Panc1 (cell line): ENCODE data around the gene NOTCH4.

Experiments used
- POLR2AphosphoS5 ChIP-seq: IDR thresholded peaks from 2 replicates; pipeline ENCODE4 v1.6.1; 2012; ENCODE audit warnings: mild to moderate bottlenecking, low read depth, low read length, moderate library complexity
- SIN3A ChIP-seq: IDR thresholded peaks from 2 replicates; pipeline ENCODE4 v1.6.1; 2012; ENCODE audit warnings: low read depth, mild to moderate bottlenecking, low read length, moderate library complexity, borderline replicate concordance; ENCODE audit not compliant: insufficient read depth
- TF ChIP-seq, protein P1 (sequence below): fragments of 450-650 bp; IDR thresholded peaks from 2 replicates; pipeline ENCODE4 v1.5.1; 2017; ENCODE audit warnings: mild to moderate bottlenecking
- TF ChIP-seq, protein P2 (sequence below), 2 experiments: IDR thresholded peaks; 2 replicates each; pipeline ENCODE4 v1.6.1; 2011 to 2012; ENCODE audit warnings: low read depth in 2 of 2, control low read depth in 1 of 2, low read length in 1 of 2, mild to moderate bottlenecking in 1 of 2, moderate library complexity in 1 of 2; ENCODE audit not compliant: insufficient read depth in 1 of 2

DNA sequence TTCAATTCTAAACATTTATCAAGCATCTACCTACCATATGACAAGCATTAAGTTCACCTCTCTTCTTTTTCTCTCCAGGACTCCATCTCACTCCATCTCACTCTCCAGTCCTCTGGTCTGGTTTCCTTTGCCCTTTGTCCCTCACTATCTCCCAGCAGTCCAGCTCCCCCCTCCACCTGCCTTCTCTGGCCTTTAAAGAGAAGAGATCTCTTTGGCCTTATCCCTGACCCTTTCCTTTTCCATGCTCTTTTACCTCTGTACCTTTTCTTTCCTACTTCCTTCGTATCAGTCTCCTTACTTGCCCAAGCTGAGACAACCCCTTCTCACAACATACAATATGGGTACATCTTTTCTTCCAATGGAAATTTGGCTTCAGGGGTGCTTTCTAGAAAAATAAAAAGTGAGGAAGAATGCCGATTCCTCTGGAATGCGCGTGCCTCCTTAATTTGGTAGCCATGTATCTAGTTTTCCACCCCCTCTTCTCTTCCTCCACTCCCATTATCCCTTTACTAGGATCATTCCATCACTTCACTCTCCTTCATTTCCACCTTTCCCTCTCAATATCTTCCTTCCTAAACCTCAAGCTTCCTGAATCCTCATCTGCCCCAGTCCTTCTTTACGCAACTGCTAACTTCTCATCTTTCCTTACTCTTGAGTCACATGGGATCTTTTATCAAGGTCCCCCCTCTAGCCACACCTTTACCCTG lies 47.2 kb downstream of the NOTCH4 start:
- TF ChIP-seq, protein P1, sequence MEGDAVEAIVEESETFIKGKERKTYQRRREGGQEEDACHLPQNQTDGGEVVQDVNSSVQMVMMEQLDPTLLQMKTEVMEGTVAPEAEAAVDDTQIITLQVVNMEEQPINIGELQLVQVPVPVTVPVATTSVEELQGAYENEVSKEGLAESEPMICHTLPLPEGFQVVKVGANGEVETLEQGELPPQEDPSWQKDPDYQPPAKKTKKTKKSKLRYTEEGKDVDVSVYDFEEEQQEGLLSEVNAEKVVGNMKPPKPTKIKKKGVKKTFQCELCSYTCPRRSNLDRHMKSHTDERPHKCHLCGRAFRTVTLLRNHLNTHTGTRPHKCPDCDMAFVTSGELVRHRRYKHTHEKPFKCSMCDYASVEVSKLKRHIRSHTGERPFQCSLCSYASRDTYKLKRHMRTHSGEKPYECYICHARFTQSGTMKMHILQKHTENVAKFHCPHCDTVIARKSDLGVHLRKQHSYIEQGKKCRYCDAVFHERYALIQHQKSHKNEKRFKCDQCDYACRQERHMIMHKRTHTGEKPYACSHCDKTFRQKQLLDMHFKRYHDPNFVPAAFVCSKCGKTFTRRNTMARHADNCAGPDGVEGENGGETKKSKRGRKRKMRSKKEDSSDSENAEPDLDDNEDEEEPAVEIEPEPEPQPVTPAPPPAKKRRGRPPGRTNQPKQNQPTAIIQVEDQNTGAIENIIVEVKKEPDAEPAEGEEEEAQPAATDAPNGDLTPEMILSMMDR, result no peak
- TF ChIP-seq, protein P2, sequence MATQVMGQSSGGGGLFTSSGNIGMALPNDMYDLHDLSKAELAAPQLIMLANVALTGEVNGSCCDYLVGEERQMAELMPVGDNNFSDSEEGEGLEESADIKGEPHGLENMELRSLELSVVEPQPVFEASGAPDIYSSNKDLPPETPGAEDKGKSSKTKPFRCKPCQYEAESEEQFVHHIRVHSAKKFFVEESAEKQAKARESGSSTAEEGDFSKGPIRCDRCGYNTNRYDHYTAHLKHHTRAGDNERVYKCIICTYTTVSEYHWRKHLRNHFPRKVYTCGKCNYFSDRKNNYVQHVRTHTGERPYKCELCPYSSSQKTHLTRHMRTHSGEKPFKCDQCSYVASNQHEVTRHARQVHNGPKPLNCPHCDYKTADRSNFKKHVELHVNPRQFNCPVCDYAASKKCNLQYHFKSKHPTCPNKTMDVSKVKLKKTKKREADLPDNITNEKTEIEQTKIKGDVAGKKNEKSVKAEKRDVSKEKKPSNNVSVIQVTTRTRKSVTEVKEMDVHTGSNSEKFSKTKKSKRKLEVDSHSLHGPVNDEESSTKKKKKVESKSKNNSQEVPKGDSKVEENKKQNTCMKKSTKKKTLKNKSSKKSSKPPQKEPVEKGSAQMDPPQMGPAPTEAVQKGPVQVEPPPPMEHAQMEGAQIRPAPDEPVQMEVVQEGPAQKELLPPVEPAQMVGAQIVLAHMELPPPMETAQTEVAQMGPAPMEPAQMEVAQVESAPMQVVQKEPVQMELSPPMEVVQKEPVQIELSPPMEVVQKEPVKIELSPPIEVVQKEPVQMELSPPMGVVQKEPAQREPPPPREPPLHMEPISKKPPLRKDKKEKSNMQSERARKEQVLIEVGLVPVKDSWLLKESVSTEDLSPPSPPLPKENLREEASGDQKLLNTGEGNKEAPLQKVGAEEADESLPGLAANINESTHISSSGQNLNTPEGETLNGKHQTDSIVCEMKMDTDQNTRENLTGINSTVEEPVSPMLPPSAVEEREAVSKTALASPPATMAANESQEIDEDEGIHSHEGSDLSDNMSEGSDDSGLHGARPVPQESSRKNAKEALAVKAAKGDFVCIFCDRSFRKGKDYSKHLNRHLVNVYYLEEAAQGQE (IDR thresholded peaks at IDR 0.05; ENCODE audit: insufficient read depth in 1 of 2, low read depth in 2 of 2, low read length in 1 of 2), result no peak
- no peak for TF ChIP-seq POLR2AphosphoS5
- no peak for TF ChIP-seq SIN3A
